Breast epithelium (tissue), 4 donors: ENCODE measurements around the gene GPC5. TPM values are rescaled to one million over a fixed set of nuclear protein-coding genes. Genes with fewer than 3 reads are reported as not detected.

Source experiments
- DNase-seq, 2 donors: peaks; one replicate each; pipeline ENCODE4 v3.0.0-alpha.2; 2019; ENCODE audit warnings: low spot score in 2 of 2
- H3K27ac ChIP-seq, 2 donors: fragments of 200-600 bp; sonication (generic) in 1 of 2; one replicate each; pipeline ENCODE4 v1.5.1; 2016 to 2019; ENCODE audit warnings: mild to moderate bottlenecking in 1 of 2
- H3K27me3 ChIP-seq, 2 donors: fragments of 200-600 bp; sonication (generic) in 1 of 2; one replicate each; pipeline versions ENCODE4 v1.5.1 to v1.6.0; 2017 to 2019; ENCODE audit warnings: control low read depth in 1 of 2, mild to moderate bottlenecking in 1 of 2
- H3K36me3 ChIP-seq: fragments of 200-600 bp; one replicate; pipeline ENCODE4 v1.5.1; 2019
- H3K4me1 ChIP-seq, 2 donors: fragments of 200-600 bp; sonication (generic); one replicate each; pipeline ENCODE4 v1.5.1; 2016 to 2019; ENCODE audit warnings: control low read depth in 1 of 2
- H3K4me3 ChIP-seq, 3 donors: fragments of 200-600 bp; sonication (generic); 1 replicate in 2 of 3; 2 replicates in 1 of 3; pipeline ENCODE4 v1.5.1; 2016 to 2019; ENCODE audit warnings: mild to moderate bottlenecking in 3 of 3, moderate library complexity in 2 of 3
- H3K9me3 ChIP-seq, 2 donors: fragments of 200-600 bp; sonication (generic) in 1 of 2; one replicate each; pipeline ENCODE4 v1.5.1; 2016 to 2019; ENCODE audit warnings: control low read depth in 1 of 2
- CTCF ChIP-seq, 3 donors: fragments of 450-650 bp; IDR thresholded peaks; one replicate each; pipeline ENCODE4 v1.5.1; 2016 to 2017; ENCODE audit warnings: antibody characterized with exemption in 3 of 3, mild to moderate bottlenecking in 3 of 3, moderate library complexity in 3 of 3
- POLR2A ChIP-seq: fragments of 450-650 bp; IDR thresholded peaks from one replicate; pipeline ENCODE4 v1.6.1; 2016; ENCODE audit warnings: antibody characterized with exemption, mild to moderate bottlenecking, moderate library complexity
- POLR2AphosphoS5 ChIP-seq, 3 donors: sonication (generic); formaldehyde crosslinking; IDR thresholded peaks; one replicate each; pipeline ENCODE4 v1.6.1; 2017; ENCODE audit warnings: antibody characterized with exemption in 3 of 3
- intact Hi-C: fragments of 100-400 bp; cut with DNase I; formaldehyde crosslinking; loops from one replicate; pipeline ENCODE4 v1.15.1; 2023; ENCODE audit warnings: low total_unique reads
- total RNA-seq, 3 donors: library from RNA; depleted of rRNA; stranded (reverse); fragments of >200 nt; gene quantifications; one replicate each; pipeline ENCODE4 v1.1.0, GENCODE V29; 2016

Gene GPC5
- total RNA-seq, 3 donors from 2014 or later = 0.88 to 0.98 TPM; not detected in 1

GRCh38 chr13:92574499-92574898 lies 1176.1 kb downstream of the GPC5 start:
- H3K36me3 ChIP-seq = no peaks in the 10 kb centered on the region
- DNase-seq = no peak
- no peak for TF ChIP-seq CTCF (IDR thresholded peaks at IDR 0.05)
- H3K4me3 ChIP-seq = no peak overlapping the region
- no peak overlapping the region for H3K27ac ChIP-seq
- no peaks in the 10 kb centered on the region for H3K9me3 ChIP-seq
- no peaks in the 10 kb centered on the region for H3K4me1 ChIP-seq
- intact Hi-C loops = no loop called here
- H3K27me3 ChIP-seq = no peaks in the 10 kb centered on the region

- no peak for DNase-seq
- H3K4me3 ChIP-seq = no peak overlapping the region
- H3K4me1 ChIP-seq = no peaks in the 10 kb centered on the region
- no peaks in the 10 kb centered on the region for H3K27me3 ChIP-seq
- TF ChIP-seq CTCF (IDR thresholded peaks at IDR 0.05) (no peak), POLR2AphosphoS5 (IDR thresholded peaks at IDR 0.05) (no peak), POLR2A (no peak)
- no peaks in the 10 kb centered on the region for H3K9me3 ChIP-seq
- H3K36me3 ChIP-seq = no peaks in the 10 kb centered on the region
- intact Hi-C loops = no loop called here
- H3K27ac ChIP-seq = no peak overlapping the region
Measured at GRCh38 chr13:92575777-92576176, 1177.4 kb downstream of the GPC5 start.

GRCh38 chr13:92578358-92578757 lies 1179.9 kb downstream of the GPC5 start:
- TF ChIP-seq CTCF (IDR thresholded peaks at IDR 0.05) (no peak), POLR2A (no peak), POLR2AphosphoS5 (IDR thresholded peaks at IDR 0.05) (no peak)
- Histone ChIP-seq H3K27me3 (no peaks in the 10 kb centered on the region), H3K9me3 (no peaks in the 10 kb centered on the region), H3K4me3 (no peak overlapping the region), H3K4me1 (no peaks in the 10 kb centered on the region), H3K27ac (no peak overlapping the region), H3K36me3 (no peaks in the 10 kb centered on the region)
- no peak for DNase-seq
- intact Hi-C loops = no loop called here

GRCh38 chr13:92589955-92590354 lies 1191.5 kb downstream of the GPC5 start:
- H3K27ac ChIP-seq = no peak overlapping the region
- peaks cover 1 to 4% of the 10 kb centered on the region in 2 donors for H3K9me3 ChIP-seq
- H3K4me1 ChIP-seq = no peaks in the 10 kb centered on the region
- no peaks in the 10 kb centered on the region for H3K36me3 ChIP-seq
- H3K4me3 ChIP-seq = no peak overlapping the region
- H3K27me3 ChIP-seq = no peaks in the 10 kb centered on the region
- DNase-seq = no peak
- intact Hi-C loops = no loop called here
- TF ChIP-seq POLR2A (no peak), POLR2AphosphoS5 (IDR thresholded peaks at IDR 0.05) (no peak), CTCF (IDR thresholded peaks at IDR 0.05) (no peak)

GRCh38 chr13:92590503-92590908 lies 1192.1 kb downstream of the GPC5 start:
- no peak for TF ChIP-seq CTCF (IDR thresholded peaks at IDR 0.05)
- no peak for TF ChIP-seq POLR2AphosphoS5 (IDR thresholded peaks at IDR 0.05)
- no peak for TF ChIP-seq POLR2A
- Histone ChIP-seq H3K4me1 (no peaks in the 10 kb centered on the region), H3K4me3 (no peak overlapping the region), H3K27ac (no peak overlapping the region), H3K9me3 (no peaks in the 10 kb centered on the region), H3K36me3 (no peaks in the 10 kb centered on the region), H3K27me3 (no peaks in the 10 kb centered on the region)
- DNase-seq = no peak
- intact Hi-C loops = no loop called here
